ENCODE measurements around the gene MRTFA. TPM values are rescaled to one million over a fixed set of nuclear protein-coding genes. Genes with fewer than 3 reads are reported as not detected.

MRTFA gene
- total RNA-seq, 1 donor = 34.0 TPM

DNA sequence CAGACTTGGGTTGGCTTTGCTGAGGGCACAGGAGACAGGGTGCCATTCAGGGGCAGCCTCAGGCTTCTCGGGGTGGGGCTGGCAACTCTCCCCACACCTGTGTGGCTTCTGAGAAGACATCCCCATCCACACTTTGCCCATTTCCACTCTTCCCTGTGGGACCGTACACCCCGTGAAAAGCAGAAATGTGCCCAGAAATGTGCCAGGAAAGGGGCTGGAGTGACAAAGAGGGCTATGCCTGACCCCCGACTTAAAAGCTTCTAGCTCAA, 215.5 kb downstream of the MRTFA start:
- Histone ChIP-seq H3K4me2 (ENCODE audit: insufficient read depth, low read length) (no peak overlapping the region), H3K4me3 (ENCODE audit: insufficient read depth, low read length) (no peak overlapping the region), H2AFZ (ENCODE audit: low read length) (no peak overlapping the region), H3K9me3 (ENCODE audit: low read depth, low read length) (no peaks in the 10 kb centered on the region), H3K36me3 (ENCODE audit: insufficient read depth, low read length) (peaks cover 71% of the 10 kb centered on the region), H3K4me1 (ENCODE audit: insufficient read depth, low read length) (no peaks in the 10 kb centered on the region), H4K20me1 (ENCODE audit: insufficient read depth, low read length) (peaks cover 26% of the 10 kb centered on the region), H3K79me2 (ENCODE audit: insufficient read depth, low read length) (no peaks in the 10 kb centered on the region), H3K27me3 (ENCODE audit: insufficient read depth, low read length) (no peaks in the 10 kb centered on the region), H3K27ac (ENCODE audit: low read depth, low read length) (no peak overlapping the region)
- TF ChIP-seq CTCF (IDR thresholded peaks at IDR 0.05; ENCODE audit: extremely low read depth, low read depth, low read length) = no peak
- DNase-seq (ENCODE audit: insufficient read length, low spot score, missing footprints) = peak; percentile 56

- Histone ChIP-seq H3K4me3 (ENCODE audit: insufficient read depth, low read length) (no peak overlapping the region), H3K4me1 (ENCODE audit: insufficient read depth, low read length) (no peaks in the 10 kb centered on the region), H3K9me3 (ENCODE audit: low read depth, low read length) (no peaks in the 10 kb centered on the region), H3K27me3 (ENCODE audit: insufficient read depth, low read length) (no peaks in the 10 kb centered on the region), H3K27ac (ENCODE audit: low read depth, low read length) (no peak overlapping the region), H3K36me3 (ENCODE audit: insufficient read depth, low read length) (peaks cover 67% of the 10 kb centered on the region), H3K4me2 (ENCODE audit: insufficient read depth, low read length) (no peak overlapping the region), H3K79me2 (ENCODE audit: insufficient read depth, low read length) (no peaks in the 10 kb centered on the region), H2AFZ (ENCODE audit: low read length) (no peak overlapping the region), H4K20me1 (ENCODE audit: insufficient read depth, low read length) (peaks cover 26% of the 10 kb centered on the region)
- DNase-seq (ENCODE audit: insufficient read length, low spot score, missing footprints) = no peak
- TF ChIP-seq CTCF (IDR thresholded peaks at IDR 0.05; ENCODE audit: extremely low read depth, low read depth, low read length) = no peak
Observed at GRCh38 chr22:40420341-40421081, 216.0 kb downstream of the MRTFA start.

DNA sequence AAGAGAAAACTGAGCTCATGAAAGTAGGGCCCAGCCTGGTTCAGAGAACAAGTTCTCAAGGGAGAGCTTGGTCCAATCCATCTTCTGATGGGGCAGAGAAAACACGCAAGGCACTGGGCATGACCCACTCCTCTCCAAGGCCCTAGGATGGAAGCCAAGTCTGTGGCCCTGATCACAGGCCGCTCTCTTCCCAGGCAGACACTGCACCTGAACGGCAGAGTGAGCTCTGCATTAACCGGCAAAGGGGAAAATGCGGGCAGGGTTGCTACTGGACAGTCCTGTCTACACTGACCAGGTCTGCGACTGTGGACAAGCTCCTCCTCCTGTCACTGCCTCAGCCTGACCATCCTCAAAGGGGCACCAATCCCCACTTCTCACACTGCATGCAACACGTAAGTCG, 216.8 kb downstream of the MRTFA start:
- H3K79me2 ChIP-seq (ENCODE audit: insufficient read depth, low read length) = no peaks in the 10 kb centered on the region
- peaks cover 19% of the 10 kb centered on the region for H4K20me1 ChIP-seq (ENCODE audit: insufficient read depth, low read length)
- H3K36me3 ChIP-seq (ENCODE audit: insufficient read depth, low read length) = peaks cover 62% of the 10 kb centered on the region
- H2AFZ ChIP-seq (ENCODE audit: low read length) = no peak overlapping the region
- TF ChIP-seq CTCF (IDR thresholded peaks at IDR 0.05; ENCODE audit: extremely low read depth, low read depth, low read length) = no peak
- H3K9me3 ChIP-seq (ENCODE audit: low read depth, low read length) = no peaks in the 10 kb centered on the region
- no peak overlapping the region for H3K27ac ChIP-seq (ENCODE audit: low read depth, low read length)
- no peaks in the 10 kb centered on the region for H3K4me1 ChIP-seq (ENCODE audit: insufficient read depth, low read length)
- H3K27me3 ChIP-seq (ENCODE audit: insufficient read depth, low read length) = no peaks in the 10 kb centered on the region
- peak; percentile 14 for DNase-seq (ENCODE audit: insufficient read length, low spot score, missing footprints)
- H3K4me2 ChIP-seq (ENCODE audit: insufficient read depth, low read length) = no peak overlapping the region
- no peak overlapping the region for H3K4me3 ChIP-seq (ENCODE audit: insufficient read depth, low read length)

DNA sequence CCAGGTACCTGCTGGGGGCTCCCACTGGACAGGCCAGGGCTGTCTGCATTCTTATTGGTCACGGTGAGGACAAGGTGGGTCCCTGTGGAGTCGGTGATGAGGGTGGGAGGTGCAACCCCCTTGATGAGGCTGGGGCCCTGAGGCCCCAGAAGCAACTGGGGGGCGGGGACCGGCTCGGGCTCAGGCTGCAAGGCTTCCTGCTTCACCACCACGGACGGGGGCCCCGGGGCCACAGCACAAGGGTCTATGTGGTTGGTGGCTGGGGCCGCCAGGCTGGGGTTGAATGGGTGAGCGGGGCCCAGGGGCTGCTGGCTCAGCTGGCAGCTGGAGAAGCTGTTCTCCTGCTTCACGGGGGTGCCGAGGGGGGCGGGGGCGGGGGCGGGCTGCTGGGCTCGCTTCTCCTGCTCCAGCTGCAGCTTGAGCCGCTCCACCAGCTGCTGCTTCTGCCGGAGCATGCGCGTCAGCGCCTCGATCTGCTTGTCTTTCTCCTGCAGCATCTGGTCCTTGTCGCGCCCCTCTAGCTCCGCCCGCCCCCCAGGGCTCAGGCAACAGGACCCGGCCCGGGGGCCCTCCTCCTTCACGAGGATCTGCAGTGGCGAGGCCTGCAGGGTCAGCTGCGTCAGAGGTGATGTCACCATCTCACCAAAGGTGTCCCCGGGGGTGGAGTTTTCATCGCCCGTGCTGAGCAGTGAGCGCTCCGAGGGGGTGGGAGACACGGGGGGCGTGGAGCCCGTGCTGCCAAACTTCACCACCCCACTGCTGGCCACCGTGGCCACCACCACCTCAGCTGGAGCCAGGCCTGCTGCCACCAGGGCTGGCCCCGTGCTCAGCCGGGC, 217.9 kb downstream of the MRTFA start:
- Histone ChIP-seq H2AFZ (ENCODE audit: low read length) (no peak overlapping the region), H3K36me3 (ENCODE audit: insufficient read depth, low read length) (peaks cover 55% of the 10 kb centered on the region), H3K79me2 (ENCODE audit: insufficient read depth, low read length) (no peaks in the 10 kb centered on the region), H3K4me3 (ENCODE audit: insufficient read depth, low read length) (no peak overlapping the region), H3K9me3 (ENCODE audit: low read depth, low read length) (no peaks in the 10 kb centered on the region), H3K4me2 (ENCODE audit: insufficient read depth, low read length) (no peak overlapping the region), H4K20me1 (ENCODE audit: insufficient read depth, low read length) (peaks cover 11% of the 10 kb centered on the region), H3K27ac (ENCODE audit: low read depth, low read length) (no peak overlapping the region), H3K27me3 (ENCODE audit: insufficient read depth, low read length) (no peaks in the 10 kb centered on the region), H3K4me1 (ENCODE audit: insufficient read depth, low read length) (no peaks in the 10 kb centered on the region)
- no peak for TF ChIP-seq CTCF (IDR thresholded peaks at IDR 0.05; ENCODE audit: extremely low read depth, low read depth, low read length)
- DNase-seq (ENCODE audit: insufficient read length, low spot score, missing footprints) = peak; percentile 83

Data from osteoblast (primary cell).